ENCODE measurements around the gene NADSYN1.

DNA sequence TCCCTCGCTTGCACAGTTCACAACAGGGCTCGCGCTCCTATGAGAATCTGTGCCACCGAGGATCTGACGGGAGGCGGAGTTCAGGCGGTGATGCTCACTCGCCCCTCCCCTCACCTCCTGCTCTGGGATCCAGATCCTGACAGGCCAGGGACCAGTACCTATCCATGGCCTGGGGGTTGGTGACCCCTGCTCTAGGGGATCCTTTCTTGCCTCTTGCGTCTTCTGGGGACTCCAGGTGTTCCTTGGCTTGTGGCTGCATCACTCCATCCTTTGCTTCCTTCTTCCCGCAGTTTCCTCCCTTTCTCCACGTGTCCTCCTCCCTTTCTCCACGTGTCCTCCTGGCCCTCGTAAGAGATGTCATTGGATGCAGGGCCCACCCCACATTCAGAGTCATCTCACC is 43.4 kb downstream of the NADSYN1 start:
- TF ChIP-seq, protein P1, sequence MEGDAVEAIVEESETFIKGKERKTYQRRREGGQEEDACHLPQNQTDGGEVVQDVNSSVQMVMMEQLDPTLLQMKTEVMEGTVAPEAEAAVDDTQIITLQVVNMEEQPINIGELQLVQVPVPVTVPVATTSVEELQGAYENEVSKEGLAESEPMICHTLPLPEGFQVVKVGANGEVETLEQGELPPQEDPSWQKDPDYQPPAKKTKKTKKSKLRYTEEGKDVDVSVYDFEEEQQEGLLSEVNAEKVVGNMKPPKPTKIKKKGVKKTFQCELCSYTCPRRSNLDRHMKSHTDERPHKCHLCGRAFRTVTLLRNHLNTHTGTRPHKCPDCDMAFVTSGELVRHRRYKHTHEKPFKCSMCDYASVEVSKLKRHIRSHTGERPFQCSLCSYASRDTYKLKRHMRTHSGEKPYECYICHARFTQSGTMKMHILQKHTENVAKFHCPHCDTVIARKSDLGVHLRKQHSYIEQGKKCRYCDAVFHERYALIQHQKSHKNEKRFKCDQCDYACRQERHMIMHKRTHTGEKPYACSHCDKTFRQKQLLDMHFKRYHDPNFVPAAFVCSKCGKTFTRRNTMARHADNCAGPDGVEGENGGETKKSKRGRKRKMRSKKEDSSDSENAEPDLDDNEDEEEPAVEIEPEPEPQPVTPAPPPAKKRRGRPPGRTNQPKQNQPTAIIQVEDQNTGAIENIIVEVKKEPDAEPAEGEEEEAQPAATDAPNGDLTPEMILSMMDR (conservative IDR thresholded peaks at IDR 0.05; ENCODE audit: low read length): no peak
- TF ChIP-seq EZH2phosphoT487 (IDR thresholded peaks at IDR 0.05; ENCODE audit: borderline replicate concordance, low read depth, low read length): no peak
